NCI-H2196 treated with DMSO at 0.1 percent for 48 hours (cell line): ENCODE measurements around the gene BRIP1.
"Not testable (repeated sequence)": the region's sequence is repeated elsewhere in the genome, so short reads cannot be mapped to it uniquely, and the experiment has no call there.

Experiments used
- DNase-seq: peaks from one replicate; lab custom pipeline; 2025; ENCODE audit not compliant: unreplicated experiment; lab: John Stamatoyannopoulos, UW

BRIP1 gene

GRCh38 chr17:61831099-61831498, 32.2 kb downstream of the BRIP1 start:
- no peak for DNase-seq

DNA sequence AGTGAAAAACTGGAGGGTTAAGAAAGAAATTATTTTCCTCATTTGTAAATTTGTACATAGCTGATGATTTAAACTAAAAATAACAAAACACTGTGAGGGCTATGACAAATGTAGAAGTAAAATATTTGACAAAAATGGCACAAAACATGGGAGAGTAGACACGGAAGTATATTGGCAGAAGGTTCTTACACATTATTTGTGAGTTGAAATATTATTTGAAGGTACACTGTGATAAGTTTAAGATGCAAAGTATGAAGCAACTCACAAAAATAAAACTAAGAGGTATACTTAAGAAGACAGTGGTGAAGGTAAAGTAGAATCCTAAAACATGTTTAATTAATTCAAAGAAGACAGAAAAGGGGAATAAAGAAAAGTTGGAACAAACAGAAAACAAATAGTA, 34.6 kb downstream of the BRIP1 start:
- DNase-seq = no peak

GRCh38 chr17:61827649-61828395, 35.5 kb downstream of the BRIP1 start:
- DNase-seq = no peak

GRCh38 chr17:61826866-61827265, 36.5 kb downstream of the BRIP1 start:
- DNase-seq = not testable (repeated sequence)

- DNase-seq = not testable (repeated sequence)
These were observed 37.1 kb downstream of the BRIP1 start for GRCh38 chr17:61826198-61826597.

DNA sequence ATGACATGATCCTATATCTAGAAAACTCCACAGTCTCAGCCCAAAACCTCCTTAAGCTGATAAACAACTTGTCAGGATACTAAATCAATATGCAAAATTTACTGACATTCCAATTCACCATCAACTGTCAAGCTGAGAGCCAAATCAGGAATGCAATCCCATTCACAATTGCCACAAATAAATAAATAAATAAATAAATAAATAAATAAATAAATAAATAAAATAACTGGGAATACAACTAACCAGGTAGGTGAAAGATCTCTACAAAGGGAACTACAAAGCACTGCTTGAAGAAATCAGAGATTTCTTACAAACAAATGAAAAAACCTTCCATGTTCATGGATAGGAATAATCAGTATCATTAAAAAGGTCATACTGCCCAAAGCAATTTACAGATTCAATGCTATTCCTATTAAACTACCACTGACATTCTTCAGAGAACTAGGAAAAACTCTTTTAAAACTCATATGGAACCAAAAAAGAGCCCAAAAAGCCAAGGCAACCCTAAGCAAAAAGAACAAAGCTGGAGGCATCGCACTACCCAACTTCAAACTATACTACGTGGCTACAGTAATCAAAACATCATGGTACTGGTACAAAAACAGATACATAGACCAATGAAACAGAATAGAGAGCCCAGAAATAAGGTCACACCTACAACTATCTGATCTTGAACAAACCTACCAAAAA, 37.7 kb downstream of the BRIP1 start:
- DNase-seq = no peak

DNA sequence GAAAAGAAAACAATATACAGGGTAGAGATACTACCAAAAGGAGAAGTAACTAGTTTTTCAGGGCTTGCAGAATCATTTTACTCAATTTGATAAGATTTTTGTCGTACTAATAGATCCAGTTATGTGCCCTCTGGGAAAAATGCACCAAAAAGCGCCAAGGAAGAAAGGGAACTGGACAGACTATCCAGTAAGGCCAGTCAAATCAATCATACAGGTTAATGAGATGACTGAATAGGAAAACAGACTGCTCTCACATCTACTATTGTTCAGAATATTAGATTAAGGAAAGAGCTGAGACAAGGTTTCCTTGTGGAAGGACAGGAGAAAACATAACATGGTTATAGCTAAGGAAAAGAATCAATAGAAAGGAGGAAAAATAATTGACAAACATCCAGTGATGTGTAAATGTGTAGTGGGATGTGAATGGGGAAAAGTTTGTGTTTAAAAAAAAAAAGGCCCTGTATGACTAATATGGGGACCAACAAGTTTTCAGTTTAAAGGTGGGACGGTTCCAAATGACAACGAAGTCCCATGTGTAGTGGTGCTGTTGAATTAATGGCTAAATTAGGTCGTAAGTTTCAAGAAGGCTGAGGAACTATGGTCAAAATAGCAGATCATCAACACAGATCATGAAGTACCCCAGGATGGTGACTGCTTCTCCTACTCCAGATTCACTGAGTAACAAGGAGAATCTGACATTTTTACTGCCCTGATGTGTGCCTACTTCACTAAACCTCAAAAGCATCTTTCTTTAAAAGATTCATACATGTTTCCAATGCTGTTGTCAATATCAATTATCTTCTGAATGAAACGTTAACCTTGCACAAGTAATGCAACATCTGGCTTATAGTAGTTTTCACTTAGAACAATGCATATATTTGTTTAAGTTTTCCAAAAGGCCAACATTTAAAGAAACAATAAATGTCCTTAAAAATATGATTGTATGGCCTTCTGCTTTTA, 40.7 kb downstream of the BRIP1 start:
- no peak for DNase-seq

GRCh38 chr17:61821655-61822054, 41.7 kb downstream of the BRIP1 start:
- DNase-seq = no peak

DNA sequence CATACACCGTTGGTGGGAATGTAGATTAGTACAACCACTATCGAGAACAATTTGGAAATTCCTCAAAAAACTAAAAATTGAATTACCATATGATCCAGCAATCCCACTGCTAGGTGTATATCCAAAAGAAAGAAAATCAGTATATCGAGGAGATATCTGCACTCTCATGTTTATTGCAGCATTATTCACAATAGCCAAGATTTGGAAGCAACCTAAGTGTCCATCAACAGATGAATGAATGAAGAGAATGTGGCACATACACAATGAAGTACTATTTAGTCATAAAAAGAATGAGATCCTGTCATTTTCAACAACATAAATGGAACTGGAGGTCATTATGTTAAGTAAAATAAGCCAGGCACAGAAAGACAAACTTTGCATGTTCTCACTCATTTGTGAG, 44.1 kb downstream of the BRIP1 start:
- not testable (repeated sequence) for DNase-seq

GRCh38 chr17:61818225-61818624, 45.1 kb downstream of the BRIP1 start:
- no peak for DNase-seq

DNA sequence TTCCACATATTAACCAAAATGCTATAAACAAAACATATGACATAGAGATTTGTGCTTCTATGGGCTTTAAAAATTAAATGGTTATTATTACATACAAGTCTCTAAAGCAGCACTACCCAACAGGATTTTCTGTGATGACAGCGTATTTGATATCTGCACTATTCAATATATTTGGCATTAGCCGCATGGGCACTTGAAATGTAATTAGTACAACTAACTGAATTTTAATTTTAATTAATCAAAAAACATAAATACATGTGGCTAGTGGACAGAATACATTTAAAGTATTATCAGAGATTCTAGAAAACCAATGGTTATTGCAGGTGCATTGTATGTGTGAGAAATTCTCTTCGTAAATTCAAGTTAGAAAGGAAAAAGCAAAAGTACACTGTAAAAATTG, 45.9 kb downstream of the BRIP1 start:
- no peak for DNase-seq

DNA sequence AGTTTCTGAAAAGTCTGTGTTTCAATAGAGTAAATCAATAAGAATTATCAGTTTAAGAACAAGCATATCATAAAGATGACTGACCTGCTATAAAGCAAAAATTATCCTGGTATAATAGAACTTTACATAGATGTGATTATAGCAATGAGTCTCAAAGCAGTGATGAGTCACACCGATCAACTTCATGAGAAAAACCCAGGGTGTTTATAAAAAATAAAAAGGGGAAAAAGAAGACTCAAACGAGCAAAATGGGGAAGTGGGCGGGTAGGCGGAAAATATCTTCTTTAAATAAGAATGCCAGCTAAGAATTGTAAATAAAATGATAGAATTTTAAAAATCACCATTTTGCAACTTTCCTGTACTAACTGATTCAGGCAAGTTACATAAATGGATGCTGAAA, 46.8 kb downstream of the BRIP1 start:
- DNase-seq = no peak

DNA sequence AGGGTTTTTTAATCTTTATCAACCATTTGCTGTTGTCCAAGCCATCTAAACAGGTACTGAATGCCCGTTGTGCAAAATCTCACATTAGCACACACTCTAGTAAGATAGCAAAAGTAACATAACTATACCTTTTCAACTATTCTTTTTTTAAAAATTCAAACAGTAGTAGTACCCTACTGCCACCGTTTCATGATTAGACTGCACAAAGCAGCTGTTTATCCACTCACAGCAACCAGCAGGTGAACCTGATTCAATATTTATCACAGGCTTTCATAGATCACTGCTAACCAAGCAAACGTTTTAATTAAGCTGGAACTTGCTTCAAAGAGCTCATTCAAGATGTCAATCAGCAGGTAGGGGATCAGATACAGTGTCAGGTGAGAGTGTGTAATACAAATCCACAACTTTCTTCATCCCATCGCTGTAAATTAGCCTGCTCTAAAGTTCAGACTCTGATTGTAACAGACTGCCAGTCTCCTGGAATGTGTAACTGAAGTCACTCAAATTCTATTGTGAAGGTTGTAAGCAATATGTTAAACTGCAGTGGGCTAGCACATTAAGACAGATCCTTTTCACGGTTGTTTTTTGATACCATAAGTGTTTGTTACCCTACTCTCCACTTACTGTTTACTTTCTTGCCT, 47.3 kb downstream of the BRIP1 start:
- DNase-seq = no peak

DNA sequence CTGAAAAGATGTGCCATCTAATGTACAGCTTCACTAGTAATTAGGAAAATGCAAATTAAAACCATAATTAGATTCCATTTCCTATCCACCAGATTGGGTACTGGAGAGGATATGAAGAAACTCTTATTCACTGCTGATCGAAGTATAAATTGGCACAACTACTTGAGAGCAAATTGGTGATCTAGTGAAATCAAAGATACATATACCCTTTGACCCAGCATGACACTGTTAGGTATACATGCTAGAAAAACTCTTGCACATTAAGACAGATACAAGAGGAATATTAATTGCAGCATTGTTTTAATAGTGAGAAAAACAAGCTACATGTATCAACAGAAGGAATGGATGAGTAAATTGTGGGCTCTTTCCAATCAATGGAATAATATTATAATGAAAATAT, 48.8 kb downstream of the BRIP1 start:
- no peak for DNase-seq

GRCh38 chr17:61813211-61813610, 50.1 kb downstream of the BRIP1 start:
- no peak for DNase-seq

GRCh38 chr17:61812747-61813146, 50.6 kb downstream of the BRIP1 start:
- no peak for DNase-seq

- DNase-seq = peak; percentile 50
These were observed 53.4 kb downstream of the BRIP1 start for GRCh38 chr17:61809816-61810392.

DNA sequence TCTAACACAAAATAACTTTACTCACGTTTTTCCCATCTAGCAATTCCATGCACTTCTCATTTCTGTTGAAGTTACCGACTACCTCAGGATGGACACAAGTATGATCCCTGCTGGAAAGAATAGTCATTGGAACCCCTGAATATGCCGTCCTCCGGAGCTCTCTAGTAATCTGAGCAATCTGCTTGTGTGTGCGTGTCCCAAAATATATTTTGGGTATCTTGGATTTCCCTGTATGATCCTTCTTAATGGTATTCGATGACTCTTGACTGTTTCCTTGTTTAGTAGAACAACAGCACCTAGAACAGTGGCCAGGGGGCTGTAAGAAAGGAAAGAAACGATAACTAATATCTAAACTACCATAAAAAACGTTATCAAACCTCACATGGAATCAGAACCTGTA, 54.9 kb downstream of the BRIP1 start:
- no peak for DNase-seq

DNA sequence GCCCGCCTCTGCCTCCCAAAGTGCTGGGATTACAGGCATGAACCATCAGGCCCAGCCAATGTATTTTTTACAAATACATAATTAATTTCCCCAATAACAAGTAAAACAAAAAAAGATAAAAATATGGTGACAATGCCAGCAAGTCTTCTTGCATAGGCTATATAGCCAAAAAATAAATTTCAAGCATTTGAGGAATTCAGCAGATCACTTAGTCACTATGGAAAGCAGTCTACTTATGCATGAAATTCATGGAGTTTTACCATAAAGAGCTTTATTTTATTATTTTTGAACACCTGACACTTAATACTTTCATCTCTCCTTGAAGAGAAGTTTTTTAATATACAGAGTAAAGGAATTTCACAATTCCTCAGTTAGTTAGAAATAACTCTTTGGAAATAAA, 56.4 kb downstream of the BRIP1 start:
- DNase-seq = no peak

DNA sequence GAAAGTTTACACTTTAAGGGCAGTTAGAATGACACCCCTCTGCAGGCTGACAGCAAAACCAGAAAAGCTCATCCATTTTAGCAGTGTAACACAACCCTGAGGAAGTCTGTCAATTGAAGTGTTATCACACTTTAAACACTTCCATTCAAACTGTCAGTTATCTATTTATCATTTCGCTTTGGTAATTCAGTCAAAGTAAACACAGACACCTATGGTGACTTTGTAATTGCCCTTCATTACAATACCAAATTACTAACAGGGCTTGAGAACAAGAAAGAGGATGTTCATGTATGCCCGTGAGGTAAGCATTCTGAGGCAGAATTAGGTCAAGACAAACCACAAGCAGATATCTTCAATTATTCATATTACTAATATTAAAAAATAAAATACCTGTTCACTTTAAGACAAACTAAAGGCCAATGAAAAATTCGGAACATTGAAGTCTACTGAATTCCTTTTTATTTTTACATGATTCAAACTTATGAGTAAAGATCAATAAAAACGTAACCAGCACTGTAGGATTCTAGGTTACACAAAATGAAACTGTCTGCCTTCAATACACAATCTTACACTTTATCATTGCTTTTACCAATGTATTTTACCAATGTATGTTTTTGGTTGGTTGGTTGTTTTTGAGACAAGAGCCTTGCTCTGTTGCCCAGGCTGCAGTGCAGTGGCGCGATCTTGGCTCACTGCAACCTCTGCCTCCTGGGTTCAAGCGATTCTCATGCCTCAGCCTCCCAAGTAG, 57.1 kb downstream of the BRIP1 start:
- DNase-seq = no peak
